ENCODE data around the gene PMEPA1.

GRCh38 chr20:57656821-57657534, 52.8 kb downstream of the PMEPA1 start:
- TF ChIP-seq EZH2phosphoT487 (IDR thresholded peaks at IDR 0.05; ENCODE audit: low read depth): no peak
- TF ChIP-seq, protein P1, sequence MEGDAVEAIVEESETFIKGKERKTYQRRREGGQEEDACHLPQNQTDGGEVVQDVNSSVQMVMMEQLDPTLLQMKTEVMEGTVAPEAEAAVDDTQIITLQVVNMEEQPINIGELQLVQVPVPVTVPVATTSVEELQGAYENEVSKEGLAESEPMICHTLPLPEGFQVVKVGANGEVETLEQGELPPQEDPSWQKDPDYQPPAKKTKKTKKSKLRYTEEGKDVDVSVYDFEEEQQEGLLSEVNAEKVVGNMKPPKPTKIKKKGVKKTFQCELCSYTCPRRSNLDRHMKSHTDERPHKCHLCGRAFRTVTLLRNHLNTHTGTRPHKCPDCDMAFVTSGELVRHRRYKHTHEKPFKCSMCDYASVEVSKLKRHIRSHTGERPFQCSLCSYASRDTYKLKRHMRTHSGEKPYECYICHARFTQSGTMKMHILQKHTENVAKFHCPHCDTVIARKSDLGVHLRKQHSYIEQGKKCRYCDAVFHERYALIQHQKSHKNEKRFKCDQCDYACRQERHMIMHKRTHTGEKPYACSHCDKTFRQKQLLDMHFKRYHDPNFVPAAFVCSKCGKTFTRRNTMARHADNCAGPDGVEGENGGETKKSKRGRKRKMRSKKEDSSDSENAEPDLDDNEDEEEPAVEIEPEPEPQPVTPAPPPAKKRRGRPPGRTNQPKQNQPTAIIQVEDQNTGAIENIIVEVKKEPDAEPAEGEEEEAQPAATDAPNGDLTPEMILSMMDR (IDR thresholded peaks at IDR 0.05; ENCODE audit: low read depth, low read length): no peak

Data from OCI-LY3 (cell line).